Measurements from ENCODE around the gene USH2A.

DNA sequence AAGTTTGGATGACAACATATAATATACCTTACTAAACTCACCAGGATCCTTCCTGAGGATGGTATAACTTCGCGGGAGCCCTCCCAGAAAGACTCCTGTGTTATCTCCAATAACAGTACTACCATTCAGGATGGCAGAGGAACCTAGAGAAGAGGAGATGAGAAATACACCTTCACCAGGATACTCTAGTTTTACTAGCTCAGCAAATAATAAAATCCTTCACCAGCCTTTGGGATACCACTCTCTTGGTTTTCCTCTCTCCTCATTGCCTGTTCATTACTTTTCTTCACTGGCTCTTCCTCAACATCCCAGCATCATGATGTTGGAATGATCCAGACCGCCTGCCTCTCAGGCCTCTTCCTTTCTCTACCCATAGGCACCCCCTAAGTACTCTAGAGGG is 336.6 kb downstream of the USH2A start:
- TF ChIP-seq, protein P1, sequence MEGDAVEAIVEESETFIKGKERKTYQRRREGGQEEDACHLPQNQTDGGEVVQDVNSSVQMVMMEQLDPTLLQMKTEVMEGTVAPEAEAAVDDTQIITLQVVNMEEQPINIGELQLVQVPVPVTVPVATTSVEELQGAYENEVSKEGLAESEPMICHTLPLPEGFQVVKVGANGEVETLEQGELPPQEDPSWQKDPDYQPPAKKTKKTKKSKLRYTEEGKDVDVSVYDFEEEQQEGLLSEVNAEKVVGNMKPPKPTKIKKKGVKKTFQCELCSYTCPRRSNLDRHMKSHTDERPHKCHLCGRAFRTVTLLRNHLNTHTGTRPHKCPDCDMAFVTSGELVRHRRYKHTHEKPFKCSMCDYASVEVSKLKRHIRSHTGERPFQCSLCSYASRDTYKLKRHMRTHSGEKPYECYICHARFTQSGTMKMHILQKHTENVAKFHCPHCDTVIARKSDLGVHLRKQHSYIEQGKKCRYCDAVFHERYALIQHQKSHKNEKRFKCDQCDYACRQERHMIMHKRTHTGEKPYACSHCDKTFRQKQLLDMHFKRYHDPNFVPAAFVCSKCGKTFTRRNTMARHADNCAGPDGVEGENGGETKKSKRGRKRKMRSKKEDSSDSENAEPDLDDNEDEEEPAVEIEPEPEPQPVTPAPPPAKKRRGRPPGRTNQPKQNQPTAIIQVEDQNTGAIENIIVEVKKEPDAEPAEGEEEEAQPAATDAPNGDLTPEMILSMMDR (IDR thresholded peaks at IDR 0.05) = no peak
- TF ChIP-seq POLR2A (IDR thresholded peaks at IDR 0.05; ENCODE audit: low read depth) = no peak
